NCI-H2227 (cell line): ENCODE data around the gene VPS37B.
"Not testable (repeated sequence)": the region's sequence is repeated elsewhere in the genome, so short reads cannot be mapped to it uniquely, and the experiment has no call there.

ENCODE experiments used
- DNase-seq: peaks from one replicate; lab custom pipeline; 2025; ENCODE audit not compliant: unreplicated experiment; lab: John Stamatoyannopoulos, UW

Gene VPS37B

GRCh38 chr12:122884091-122884826 is 11.7 kb downstream of the VPS37B start:
- no peak for DNase-seq

- DNase-seq = no peak
Measured at GRCh38 chr12:122882908-122883558, 12.9 kb downstream of the VPS37B start.

DNA sequence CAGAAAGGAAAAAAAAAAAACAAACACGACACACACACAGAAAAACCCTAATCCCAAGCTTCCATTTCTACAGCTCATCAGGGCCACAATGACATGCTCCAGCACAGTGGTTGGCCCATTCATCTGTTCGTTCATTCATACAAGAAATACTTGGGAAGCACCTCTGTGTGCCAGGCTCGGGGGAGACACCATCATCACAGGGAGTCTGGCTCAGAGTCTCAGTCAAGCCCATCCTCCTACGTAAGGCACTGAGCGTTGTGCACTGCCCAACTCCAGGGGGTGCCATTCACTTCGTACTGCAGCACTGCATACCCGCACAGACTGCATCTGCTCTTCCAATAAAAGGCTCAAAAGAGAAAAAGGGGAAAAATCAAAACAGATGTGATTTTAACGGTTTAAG is 15.3 kb downstream of the VPS37B start:
- DNase-seq = peak; percentile 78

- DNase-seq = no peak
Measured at GRCh38 chr12:122880155-122880667, 15.7 kb downstream of the VPS37B start.

DNA sequence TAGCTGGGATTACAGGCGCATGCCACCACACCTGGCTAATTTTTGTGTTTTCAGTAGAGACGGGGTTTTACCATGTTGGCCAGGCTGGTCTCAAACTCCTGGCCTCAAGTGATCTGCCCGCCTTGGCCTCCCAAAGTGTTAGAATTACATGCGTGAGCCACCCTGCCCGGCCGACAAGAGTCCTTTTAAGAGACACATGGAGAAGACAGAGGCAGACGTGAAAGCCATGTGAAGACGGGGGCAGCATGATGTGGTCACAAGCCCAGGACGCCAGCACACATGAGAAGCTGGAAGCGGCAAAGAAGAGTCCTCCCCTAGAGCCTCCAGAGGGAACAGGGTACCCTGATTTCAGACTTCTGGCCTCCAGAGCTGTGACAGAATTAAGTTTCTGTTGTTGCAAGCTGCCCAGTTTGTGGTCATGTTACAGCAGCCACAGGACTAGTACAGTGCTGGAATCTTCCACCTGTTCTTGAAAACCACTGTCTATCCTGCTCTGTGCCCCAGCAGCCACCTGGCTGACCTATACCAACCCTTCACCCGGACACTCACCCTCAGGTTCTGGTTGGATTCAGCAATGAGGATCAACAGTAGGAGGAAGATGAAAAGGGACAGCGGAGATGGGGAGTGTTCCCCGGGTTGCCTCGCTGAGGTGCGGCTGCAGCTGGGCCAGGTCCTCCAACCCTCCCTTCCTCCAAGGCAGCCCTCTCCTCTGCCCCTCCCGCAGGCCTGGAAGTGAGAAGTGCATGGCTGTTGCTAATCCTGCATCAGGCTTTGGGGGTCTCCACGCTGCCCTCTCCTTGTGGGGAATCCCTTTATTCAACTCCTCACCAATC is 16.9 kb downstream of the VPS37B start:
- no peak for DNase-seq

DNA sequence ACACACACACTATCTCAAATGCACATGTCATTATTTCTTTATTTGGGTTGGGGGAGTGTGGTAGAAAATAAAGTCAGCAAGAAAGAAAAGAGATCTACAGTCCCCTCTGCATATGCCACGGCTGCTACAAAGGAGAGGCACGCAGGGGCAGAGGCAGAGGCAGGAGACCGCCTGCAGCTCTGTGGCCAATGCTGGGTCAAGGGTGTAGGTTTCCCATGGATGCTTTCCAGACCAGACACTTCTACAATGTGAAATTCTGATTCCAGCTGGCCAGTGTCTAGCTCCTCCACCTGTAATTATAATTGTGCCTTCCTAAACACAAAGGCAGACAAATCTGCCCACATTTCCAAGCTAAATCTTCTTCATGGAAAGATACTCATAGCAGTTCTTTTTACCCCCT is 19.2 kb downstream of the VPS37B start:
- DNase-seq = no peak

DNA sequence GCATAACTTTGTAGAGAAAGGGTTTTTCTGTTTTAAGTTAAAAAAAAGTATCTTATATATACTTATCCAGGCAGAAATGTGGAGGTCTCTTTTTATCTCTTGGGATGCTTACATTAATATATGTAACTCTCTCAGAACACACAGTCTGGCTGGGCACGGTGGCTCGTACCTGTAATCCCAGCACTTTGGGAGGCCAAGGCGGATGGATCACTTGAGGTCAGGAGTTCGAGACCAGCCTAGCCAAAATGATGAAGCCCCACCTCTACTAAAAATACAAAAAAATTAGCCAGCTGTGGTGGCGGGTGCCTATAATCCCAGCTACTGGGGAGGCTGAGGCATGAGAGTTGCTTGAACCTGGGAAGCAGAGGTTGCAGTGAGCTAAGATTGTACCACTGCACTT is 19.6 kb downstream of the VPS37B start:
- not testable (repeated sequence) for DNase-seq

GRCh38 chr12:122875590-122876220 is 20.2 kb downstream of the VPS37B start:
- no peak for DNase-seq

DNA sequence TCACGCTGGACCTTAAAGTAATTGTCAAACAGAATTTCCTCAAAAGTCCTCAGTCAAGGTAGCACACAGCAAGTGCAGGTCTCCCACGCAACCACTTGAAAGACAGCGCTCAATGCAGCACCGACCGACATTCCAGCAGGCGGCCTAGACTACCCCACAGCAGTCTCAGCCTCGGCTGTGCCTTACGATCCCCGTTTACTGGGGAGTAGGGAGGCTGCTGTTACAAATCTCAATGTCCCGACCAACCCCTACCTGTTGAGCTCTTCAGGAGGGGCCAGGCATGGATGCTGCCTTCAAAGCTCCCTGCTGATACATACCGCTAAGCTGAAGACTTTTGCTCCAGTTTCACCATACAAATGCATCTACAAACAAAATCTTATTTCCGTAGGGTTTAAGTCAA is 21.8 kb downstream of the VPS37B start:
- DNase-seq = no peak

GRCh38 chr12:122873540-122873939 is 22.4 kb downstream of the VPS37B start:
- DNase-seq = no peak

- no peak for DNase-seq
Measured at GRCh38 chr12:122872815-122873361, 23.0 kb downstream of the VPS37B start.

GRCh38 chr12:122871851-122872780 is 23.8 kb downstream of the VPS37B start:
- peak; percentile 78 for DNase-seq

DNA sequence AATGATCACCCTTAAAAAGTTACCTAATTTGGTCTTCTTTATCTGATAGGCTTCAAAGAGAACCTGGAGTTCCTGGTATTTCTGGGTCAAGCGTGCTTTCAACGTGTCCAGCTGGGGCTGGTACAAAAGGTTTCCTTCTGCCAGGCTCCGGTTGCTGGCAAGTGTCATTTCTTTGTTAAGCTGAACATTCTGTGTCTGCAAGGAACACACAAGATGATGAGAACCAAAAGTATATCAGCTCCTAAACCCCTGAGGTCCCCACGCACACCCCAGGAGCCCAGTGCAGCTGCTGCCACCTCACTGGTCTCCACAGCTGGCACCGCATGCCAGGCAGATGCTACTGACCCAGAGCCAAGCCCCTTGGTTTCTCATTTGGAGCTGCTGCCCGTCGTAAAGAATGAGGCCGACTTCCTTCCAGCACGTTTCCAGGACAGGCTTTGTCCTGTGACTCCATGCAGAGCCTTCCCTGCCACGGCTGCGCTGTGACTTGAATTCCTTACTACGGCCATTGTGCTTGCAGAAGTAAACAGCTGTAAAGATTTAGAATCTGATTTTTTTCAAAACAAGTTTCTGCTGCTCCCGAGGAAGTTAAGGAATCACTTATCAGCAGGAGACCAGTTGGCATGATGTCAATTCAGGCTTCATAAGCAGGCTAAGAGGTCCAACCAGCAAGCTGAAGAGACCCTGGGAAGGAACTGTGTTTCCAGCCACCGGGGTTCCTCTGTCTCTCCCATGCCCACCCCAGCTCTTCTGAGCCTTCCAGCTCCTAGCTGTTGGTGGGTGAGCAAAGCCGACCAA is 24.9 kb downstream of the VPS37B start:
- DNase-seq = no peak

DNA sequence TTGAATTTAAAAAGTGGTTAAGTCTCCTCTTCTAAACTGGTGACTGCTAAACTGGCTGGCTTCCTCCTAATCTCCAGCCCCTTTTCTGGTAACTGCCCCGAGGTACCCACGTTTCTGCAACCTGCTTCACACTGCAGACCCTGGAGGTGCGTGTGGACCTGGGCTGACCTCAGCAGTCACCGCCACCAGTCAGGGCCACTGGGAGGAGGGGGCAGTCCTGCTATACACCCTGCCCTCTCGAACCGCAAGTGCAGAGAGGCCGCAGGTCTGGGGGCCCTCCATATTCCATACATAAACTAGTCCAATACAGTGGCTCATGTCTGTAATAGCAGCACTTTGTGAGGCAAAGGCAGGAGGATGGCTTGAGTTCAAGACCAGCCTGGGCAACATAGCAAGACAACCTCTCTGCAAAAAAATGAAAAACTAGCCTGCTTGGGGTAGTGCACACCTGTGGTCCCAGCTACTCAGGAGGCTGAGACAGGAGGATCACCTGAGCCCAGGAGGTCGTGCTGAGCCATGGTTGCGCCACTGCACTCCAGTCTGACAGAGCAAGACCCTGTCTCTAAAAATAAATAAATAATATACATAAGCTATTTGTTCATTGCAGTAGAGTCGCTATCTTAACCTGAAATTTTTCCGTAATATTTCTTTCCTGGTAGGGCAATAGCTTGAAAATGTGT is 25.6 kb downstream of the VPS37B start:
- no peak for DNase-seq

DNA sequence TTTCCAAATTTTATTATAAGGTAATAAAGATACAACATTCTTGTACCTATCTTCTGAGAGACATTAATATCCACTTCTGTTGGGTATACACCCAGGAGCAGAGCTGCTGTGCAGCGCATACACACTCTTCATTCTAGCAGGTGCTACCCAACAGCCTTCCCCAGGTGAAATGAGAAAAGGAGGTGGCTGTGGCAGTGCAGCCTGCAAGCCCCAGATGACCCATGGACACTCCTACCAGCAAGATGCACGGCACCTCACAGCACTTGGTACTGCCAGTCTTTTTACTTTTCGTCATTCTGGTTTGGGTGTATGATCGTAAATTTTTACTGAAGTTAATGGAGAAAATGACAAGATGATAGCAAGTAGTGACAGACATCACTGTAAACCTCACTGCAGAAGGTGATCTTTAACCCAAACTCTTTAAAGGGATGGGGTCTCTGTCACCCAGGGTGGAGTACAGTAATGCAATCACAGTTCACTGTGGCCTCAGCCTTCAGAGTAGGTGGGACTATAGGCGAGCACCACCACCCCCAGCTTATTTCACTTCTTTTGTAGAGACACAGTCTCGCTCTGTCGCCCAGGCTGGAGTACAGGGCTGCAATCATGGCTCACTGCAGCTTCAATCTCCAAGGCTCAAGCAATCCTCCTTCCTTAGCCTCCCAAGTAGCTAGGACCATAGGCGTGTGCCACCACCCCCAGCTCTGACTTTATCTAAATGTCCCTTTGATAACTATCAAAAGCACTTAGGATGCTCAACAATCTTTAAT is 26.5 kb downstream of the VPS37B start:
- no peak for DNase-seq

- no peak for DNase-seq
Measured at GRCh38 chr12:122868471-122869177, 27.3 kb downstream of the VPS37B start.
